ENCODE results near the gene COX6A1.

DNA sequence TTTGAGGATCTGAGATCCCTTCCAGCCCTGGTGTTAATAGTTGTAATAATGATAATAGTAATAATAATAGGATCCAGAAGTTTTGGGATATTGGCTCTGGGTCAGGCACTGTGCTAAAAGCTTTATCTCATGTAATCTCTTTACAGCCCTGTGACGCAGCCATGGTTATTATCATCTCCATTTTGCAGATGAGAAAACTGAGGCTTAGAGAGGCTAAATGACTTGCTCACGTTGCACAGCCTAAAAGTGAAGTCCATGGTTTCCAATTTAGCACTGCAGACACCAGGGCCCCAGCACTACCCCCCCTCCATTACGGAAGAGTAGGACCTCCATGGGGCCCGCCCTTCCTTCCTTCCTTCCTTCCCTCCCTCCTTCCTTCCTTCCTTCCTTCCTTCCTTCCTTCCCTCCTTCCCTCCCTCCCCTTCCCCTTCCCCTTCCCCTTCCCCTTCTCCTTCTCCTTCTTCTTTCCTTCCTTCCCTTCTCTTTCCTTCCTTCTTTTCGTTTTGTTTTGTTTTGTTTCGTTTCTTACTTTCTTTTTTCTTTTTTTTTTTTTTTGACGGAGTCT lies 14.9 kb upstream of the COX6A1 start:
- no peak for TF ChIP-seq CTCF (IDR thresholded peaks at IDR 0.05; ENCODE audit: low read depth, low read length, missing input control)
- TF ChIP-seq TAF1 (conservative IDR thresholded peaks at IDR 0.05), result no peak

All from liver (tissue), 3 donors.